Stimulated activated CD8-positive, alpha-beta memory T cell treated with anti-CD3 and anti-CD28 coated beads, Interleukin-12 subunit alpha, Interleukin-12 subunit beta, amount 100 ng/mL, for 1 hour (primary cell): Measurements from ENCODE around the gene PATL1.
"Not testable (repeated sequence)": the region's sequence is repeated elsewhere in the genome, so short reads cannot be mapped to it uniquely, and the experiment has no call there.

Experiments
- DNase-seq: peaks from one replicate; pipeline ENCODE4 v3.0.0-alpha.2; 2020; ENCODE audit warnings: low read depth

Gene PATL1

DNA sequence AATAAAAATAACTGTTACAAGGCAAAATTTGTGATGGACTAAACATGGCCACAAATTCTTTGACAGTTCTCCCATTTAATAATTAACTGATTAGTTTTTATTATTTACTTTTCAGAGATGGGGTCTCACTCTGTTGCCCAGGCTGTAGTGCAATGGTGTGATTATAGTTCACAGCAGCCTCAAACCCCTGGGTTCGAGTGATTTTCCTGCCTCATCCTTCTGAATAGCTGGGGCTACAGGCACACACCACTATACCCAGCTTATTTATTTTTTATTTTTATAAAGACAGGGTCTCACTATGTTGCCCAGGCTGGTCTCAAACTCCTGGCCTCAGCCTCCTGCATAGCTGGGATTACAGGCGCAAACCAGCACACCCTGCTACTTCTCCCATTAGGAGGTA lies 4.5 kb upstream of the PATL1 start:
- DNase-seq: no peak

DNA sequence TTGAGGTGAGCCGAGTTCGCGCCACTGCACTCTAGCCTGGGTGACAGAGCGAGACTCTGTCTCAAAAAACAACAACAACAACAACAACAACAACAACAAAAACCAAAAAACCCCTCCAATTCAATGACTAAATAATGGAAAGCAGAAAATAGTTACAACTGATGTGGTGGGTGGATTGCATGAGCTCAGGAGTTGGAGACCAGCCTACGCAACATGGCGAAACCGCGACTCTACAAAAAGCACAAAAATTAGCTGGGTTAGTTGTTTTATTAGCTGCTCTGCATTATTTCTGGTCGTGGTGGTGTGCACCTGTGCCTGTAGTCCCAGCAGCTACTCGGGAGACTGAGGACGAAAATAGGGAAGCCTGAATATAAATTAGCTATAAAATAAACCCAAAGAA lies 2.6 kb upstream of the PATL1 start:
- DNase-seq: no peak

DNA sequence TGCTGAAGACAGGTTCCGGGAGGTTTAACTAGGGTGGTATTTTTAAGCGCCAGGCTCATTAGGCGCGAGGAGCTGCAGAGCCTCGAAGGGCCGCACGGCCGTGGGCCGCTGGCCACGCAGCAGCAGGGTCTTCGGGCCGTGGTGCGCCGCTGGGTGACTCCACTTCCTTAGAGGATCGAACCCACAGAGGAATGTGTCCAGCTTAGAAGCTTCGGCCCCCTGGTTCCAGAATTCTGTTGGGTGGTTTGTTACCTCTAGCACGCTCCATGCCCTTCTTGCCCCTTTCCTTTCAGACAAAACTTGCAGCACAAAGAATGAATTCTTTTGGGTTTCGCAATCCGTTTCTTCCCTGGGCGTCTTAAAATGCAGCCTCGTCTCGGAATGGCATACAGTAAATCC lies 773 bp upstream of the PATL1 start:
- no peak for DNase-seq

DNA sequence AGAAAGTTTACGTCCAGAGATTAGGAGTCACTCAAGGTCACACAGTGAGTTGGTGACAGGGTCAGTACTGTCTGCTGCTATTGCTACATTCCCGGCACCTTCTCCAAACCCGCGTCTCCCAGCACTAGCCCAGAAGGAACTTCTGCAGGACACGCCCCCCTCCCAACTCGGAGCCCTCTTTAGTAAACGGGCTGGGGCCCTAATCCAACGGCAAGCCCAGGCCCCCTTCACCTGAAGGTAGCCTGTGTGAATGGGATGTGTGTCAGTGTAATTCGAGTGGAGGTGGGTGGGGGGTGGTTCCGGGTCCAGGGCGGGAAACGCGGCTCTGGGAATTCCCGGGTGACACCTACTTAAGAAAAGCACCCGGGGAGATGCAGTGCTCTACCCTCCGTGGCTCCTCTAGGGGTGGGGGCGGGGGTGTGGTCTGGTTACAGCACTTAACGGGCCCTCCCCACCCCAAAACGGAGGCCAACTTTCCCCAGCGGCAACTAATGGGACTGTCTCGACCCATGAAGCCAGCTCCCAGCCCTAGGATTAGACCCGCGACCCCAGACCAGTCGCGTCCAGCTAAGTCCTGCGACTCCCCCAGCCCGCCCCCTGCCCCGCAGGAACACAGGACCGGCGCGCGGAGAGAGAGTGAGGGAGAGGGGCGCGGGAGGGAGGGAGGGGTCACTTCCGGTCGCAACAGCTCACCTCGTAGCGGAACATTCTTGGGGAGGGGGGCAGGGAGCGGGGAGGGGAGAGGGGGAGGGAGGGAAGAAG lies 468 bp downstream of the PATL1 start:
- peak; percentile 37 for DNase-seq

DNA sequence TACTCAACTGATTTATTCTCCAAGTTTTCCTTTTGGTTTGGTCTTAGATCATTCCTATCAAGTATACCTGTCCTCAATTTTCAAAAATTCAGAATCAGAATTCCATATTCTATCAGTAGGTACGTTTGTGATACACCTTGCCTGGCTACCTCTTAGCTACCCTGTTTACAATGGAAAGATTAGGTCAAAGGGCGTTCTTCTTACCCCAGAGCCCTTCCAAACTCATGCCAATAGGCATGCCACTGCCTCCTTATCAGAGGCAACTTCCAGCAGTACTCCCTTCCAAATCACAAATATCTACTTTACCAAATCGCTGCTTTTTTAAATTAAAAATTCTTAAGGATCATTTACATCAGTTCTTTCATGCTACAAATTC lies 1.0 kb downstream of the PATL1 start:
- no peak for DNase-seq

DNA sequence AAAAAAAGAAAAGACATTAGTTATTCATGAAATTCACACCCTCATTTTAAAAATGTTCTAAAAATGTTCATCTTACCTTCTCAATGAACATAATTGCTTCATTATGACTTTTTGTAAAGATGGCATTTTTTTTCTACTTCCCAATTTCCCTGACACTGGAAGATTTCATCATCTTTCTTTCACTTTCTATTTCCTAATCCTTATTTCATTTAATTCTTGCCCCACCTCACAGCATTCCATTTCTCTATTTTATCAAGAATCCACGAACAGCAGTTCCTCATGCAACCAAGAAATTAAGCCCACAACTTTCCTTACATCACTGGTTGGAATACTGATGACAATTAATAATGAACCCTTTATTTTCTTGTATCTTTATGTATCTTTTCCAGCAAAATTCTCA lies 1.9 kb downstream of the PATL1 start:
- DNase-seq: no peak

DNA sequence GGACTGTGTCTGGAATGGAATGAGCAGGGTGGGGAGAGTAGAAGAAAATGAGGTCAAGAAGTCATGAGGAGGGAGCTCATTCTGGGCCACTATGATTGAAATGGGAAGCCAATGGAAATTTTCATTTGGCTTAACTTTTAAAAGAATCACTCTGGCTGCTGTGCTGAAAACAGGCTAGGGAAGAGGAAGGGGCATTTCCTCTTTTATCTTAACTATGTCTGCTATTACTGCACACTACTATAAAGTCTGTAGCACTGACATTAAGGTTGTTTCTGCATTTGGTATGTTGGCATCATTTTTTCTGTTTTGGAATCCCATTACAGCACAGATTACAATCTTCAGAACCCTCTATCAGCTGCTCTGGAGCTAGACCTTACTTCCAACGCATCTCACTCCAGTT lies 8.2 kb downstream of the PATL1 start:
- no peak for DNase-seq

DNA sequence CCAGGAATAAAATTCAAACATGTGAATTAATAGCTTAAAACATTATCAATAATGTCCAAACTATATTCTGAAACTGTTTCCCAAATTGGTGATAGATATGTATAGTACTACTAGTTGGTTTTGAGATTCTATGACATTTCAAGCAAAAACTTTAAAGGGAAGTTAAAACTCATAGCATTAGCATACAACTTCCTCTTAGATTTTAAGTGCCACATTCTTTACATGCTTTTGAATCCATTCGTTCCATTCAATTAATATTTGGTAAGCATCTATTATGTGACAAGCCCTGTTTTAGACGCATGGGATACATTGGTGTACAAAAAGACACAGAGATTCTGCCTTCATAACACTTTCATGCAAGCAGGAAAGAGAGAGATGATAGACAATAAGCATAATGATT lies 8.9 kb downstream of the PATL1 start:
- DNase-seq: no peak

DNA sequence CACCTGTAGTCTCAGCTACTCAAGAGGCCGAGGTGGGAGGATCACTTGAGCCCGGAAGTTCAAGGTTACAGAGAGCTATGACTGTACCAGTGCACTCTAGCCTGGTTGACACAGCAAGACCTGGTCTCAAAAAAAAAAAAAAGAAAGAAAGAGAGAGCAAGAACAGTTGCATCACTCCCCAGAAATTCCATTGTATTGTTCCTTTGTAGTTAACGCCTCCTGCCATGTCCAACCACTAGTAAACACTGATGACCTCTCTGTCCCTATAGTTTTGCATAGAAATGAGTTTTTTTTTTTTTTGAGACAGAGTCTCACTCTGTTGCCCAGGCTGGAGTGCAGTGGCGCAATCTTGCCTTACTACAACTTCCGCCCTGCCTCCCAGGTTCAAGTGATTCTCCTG lies 10.8 kb downstream of the PATL1 start:
- DNase-seq: no peak

DNA sequence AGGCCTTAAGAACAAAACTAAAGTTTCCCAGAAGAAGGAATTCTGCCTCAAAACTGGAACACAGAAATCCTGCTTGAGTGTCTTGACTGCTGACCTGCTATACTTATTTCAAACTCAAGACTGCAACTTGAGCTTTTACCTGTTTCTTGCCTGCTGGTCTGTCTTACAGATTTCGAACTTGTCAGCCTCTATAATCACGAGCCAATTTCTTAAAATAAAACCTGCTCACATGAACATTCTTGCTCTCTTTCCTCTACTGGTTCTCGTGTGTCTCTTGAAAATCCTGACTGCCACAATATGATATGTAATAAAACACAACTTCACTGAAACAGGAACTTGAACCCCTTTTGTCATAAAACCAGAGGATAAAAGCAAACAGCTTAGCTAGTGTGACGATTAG lies 13.9 kb downstream of the PATL1 start:
- DNase-seq: no peak

DNA sequence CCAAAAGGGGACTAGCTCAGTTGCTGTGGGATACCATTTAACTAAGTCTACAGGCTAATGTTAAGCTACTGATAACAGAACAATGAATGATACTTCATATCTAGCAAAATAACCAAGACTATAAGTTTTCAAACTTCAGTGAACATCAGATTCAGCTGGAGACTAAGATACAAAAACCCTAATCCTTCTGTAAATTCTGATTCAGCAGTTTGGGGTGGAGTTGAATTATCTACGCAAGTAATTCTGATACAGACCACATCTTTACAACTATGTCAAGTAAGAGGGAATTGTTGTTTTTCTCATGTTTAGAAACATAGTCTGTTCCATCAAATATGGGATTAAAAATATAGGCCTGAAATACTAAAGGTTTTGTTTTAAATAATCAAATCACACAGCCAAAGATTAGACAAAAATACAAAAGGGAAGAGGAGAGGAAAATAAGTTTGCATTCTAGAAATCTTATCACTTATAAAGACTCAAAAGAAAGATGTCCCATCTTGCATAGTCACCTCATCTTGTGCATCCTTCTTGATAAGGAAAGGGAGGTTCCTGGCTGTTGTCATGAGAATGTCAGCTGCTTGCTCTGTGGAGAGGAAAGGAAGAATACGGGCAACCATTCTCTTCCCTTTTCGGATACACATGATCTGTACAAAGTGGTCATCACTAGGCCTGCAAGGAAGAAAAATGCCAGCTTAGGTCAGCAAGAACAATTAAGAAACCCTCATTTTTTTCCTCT lies 21.4 kb downstream of the PATL1 start:
- no peak for DNase-seq

DNA sequence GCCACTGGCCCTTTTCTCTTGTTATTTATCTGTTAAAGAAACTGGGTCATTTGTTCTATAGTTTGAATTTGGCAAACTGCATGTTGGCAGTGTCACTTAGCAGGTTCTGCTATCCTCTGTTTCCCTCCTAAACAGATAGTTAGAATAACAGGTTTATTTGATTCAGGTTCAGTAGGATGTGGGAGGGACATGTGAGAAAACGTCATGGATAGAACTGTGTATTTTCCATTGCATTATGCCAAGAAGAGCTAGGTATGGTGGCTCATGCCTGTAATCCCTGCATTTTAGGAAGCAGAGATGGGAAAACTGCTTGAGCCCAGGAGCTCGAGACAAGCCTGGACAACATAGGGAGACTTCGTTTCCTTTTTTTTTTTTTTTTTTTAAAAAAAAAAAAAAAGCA lies 24.3 kb downstream of the PATL1 start:
- DNase-seq: no peak

DNA sequence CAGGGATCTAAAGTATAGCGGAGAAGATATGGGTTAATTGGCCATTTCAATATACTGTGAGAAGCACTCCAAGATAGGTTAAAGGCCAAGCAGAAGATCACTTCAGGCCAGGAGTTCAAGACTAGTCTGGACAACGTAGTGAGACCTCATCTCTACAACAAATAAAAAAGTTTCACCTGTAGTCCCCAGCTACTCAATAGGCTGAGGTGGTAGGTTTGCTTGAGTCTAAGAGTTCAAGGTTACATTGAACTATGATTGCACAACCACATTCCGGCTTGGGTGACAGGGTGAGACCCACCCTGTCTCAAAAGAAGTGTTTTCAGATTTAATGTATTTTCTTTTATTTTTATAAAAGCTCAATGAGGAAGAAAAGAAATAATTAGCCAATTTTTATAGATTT lies 25.4 kb downstream of the PATL1 start:
- no peak for DNase-seq

DNA sequence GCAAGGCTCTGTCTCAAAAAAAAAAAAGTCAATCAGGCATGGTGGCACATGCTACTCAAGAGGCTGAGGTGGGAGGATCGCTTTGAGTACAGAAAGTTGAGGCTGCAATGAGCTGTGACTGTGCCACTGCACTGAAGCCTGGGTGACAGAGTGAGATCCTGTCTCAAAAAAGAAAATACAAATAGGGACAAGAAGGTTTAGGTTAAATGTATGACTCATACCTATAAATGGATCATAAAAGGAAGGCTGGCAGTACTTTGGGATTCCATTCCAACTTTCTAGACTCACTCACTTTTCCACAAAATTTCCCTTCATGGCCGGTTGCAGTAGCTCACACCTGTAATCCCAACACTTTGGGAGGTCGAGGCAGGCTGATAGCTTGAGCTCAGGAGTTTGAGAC lies 27.7 kb downstream of the PATL1 start:
- no peak for DNase-seq

DNA sequence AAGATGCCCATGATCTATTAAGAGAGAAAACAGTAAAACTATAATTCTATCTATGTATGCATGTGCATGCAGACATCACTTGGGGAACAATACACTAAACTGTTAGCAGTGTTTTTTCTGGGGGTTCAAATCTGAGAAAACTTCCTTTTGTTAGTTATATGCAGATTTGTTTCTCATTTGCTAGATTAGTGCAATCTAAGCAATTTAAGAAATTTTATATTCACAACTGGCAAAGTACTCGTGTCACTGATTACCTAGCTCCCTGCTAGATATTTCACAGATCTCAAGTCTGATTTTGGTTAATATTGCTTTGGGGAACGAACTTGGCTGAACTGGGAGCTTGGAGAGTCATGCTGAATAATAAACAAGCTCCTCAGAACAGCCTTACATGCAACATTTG lies 38.3 kb downstream of the PATL1 start:
- DNase-seq: no peak

DNA sequence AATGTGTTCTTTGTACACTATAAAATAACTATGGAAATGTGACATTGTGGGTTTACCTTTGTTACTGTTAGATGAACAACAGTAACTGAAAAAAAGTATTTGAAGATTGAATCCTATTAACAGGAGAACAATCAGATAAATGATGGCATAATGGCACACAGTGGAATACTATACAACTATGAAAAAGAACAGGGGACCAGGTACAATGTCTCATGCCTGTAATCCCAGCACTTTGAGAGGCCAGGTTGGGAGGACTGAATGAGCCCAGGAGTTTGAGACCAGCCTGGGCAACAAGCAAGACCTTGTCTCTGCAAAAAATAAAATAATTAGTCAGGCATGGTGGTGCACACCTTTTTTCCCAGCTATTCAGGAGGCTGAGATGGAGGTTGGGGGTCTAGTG lies 38.8 kb downstream of the PATL1 start:
- DNase-seq: no peak

DNA sequence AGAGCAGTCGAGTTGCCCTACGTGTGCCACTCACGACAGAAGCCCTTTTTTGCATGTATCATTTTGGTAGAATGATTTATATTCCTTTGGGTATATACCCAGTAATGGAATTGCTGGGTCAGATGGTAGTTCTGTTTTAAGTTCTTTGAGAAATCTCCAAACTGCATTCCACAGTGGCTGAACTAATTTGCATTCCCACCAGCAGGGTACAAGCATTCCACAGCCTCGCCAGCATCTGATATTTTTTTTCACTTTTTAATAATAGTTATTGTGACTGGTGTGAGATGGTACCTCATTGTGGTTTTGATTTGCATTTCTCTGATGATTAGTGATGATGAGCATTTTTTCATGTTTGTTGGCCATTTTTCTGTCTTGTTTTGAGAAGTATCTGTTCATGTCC lies 41.9 kb downstream of the PATL1 start:
- DNase-seq: not testable (repeated sequence)

DNA sequence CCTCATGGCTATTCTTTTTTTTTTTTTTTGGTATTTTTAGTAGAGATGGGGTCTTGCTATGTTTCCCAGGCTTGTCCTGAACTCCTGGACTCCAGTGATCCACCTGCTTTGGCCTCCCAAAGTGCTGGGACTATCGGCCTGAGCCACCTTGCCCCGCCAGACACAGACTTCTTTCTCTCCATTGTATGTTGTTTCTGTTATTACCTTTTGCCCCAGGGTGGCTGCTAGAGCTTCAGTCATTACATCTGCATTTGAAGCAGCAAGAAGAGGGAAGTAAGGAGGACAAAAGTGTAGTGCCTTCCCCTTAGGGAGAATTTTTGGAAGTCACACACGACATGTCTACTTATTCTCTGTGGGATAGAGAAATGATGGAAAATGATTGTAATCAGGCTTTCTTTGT lies 43.1 kb downstream of the PATL1 start:
- no peak for DNase-seq

DNA sequence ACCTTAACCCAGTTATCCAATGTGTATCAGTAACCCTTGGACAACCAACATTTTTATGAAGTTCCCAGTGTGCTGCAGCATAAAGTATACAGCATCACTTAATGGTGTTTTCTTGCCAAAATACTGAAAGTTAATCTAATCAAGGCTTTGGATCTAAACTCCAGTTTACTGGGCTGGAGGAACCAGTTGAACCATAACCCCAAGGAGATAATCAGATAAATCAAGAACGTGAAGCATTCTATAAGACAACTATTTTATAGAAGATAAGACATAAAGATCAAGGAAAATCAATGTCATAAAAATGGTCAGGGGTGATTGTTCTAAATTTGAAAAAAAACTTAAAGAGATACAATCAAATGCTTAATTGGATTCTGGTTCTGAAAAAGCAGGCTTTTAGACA lies 51.0 kb downstream of the PATL1 start:
- DNase-seq: no peak

DNA sequence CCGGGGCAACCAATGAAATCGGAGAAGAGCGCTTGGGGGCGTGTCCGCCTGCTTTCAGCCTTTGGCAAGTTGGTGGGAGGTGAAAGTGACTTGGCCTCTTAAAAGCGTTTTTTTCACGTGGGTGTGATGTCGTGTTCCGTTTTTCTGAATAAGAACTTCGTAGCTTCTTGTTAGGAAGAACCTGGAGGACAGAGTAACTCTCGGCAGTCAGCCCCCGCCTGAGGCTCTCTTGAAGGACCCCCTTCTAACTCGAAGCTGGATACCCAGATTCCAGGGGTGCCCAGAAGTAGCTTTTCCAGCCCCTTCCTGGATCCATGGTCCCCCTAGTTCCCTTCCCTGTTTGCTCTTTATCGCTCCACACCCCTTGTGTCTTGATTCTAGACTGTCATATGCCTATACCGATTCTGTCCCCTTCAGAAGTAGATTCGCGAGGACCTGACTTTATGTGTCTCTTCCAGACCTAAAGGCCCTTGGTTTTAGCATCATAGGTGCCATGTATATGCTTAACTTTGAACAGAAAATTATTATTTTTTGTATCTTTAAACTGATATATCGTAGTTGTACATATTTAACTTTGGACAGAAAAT lies 52.3 kb downstream of the PATL1 start:
- DNase-seq: no peak

DNA sequence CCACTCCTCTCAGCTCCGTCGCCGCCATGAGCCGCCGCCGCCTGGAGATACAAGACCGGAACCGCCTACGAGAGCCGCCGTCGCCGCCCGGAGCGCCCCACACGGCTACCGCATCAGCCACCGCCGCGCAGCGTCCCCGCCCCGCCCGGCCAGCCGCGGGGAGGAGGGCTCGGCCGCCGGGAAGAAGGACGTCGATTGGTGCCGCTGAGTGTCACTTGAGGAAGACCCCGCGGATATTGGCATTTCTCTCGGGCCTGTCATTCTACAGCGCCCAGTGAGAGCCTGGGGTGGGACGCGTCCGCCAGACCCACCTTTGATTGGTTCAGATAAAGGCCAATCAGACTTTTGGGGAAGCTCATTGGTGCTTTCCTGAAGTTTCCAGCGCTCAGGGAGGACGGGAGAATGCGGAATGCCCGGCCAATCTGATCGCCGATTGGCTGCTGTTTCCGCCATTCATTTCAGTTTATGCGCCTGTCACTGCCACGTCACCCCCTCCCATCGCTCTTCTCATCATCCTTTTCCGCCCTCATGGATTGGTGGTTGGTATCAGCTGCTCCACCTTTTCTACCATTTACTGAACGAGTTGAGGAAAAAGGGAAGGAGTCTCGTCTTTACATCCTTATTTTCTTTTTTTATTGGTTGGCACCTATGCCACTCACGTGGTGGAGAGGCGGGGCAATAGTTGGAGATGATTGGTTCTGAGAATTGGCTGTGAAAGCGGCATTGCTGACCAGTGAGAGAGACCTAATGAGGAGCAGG lies 53.0 kb downstream of the PATL1 start, which contains the start of gene OSBP:
OSBP (minus strand) TSS at position 138 of the 759 bp plus-strand sequence; CDS start at position 28, 110 bp downstream.
- peak; percentile 96 for DNase-seq

DNA sequence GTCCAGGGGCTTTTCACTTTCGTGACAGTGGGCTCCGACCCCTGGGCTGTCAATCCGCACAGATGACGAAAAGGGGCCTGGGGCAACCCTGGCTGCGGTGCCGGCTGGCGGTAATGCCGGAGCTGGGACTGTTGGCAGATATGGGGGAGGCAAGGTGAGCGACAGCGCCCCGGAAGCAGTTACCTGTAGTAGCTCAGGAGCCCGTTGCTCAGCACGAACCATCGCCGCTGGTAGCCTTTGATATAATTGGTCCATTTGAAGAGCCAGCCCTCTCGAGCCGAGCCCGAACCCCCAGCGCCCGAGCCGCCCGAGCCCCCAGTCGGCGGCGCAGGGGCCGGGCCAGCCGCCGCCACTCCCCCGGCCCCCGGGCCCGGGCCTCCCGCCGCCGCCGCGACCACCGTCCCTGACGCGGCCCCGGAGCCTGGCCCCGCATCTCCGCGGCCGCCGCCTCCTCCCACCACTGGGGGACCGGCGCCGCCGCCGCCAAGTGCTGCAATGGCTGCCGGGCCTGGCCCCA lies 53.7 kb downstream of the PATL1 start:
- peak; percentile 36 for DNase-seq
